Immature natural killer cell (primary cell): Measurements from ENCODE around the gene RAB3C. TPM values are rescaled to one million over a fixed set of nuclear protein-coding genes. Genes with fewer than 3 reads are reported as not detected.
"Not testable (repeated sequence)": the region's sequence is repeated elsewhere in the genome, so short reads cannot be mapped to it uniquely, and the experiment has no call there.

Experiments used
- DNase-seq, 3 donors: peaks; one replicate each; pipeline ENCODE4 v3.0.0; 2022; ENCODE audit warnings: mixed read lengths in 1 of 3
- H3K27ac Mint-ChIP-seq, 6 donors: one replicate each; pipeline ENCODE4 v1.8.0; 2020; ENCODE audit warnings: mixed read lengths in 6 of 6, mild to moderate bottlenecking in 5 of 6, inconsistent platforms in 4 of 6, moderate library complexity in 3 of 6
- H3K27me3 Mint-ChIP-seq, 3 donors: one replicate each; pipeline ENCODE4 v1.8.0; 2020 to 2021; ENCODE audit warnings: low read depth in 3 of 3, mild to moderate bottlenecking in 3 of 3, mixed read lengths in 3 of 3, moderate library complexity in 3 of 3, inconsistent platforms in 1 of 3
- H3K36me3 Mint-ChIP-seq, 3 donors: one replicate each; pipeline ENCODE4 v1.8.0; 2020; ENCODE audit warnings: mixed read lengths in 3 of 3, inconsistent platforms in 2 of 3, mild to moderate bottlenecking in 2 of 3
- H3K4me1 Mint-ChIP-seq, 2 donors: one replicate each; pipeline ENCODE4 v1.8.0; 2020; ENCODE audit warnings: inconsistent platforms in 2 of 2, mild to moderate bottlenecking in 2 of 2, mixed read lengths in 2 of 2, moderate library complexity in 1 of 2
- H3K4me3 Mint-ChIP-seq, 5 donors: one replicate each; pipeline ENCODE4 v1.8.0; 2020; ENCODE audit warnings: mild to moderate bottlenecking in 5 of 5, mixed read lengths in 5 of 5, inconsistent platforms in 3 of 5, moderate library complexity in 3 of 5
- H3K9me3 Mint-ChIP-seq, 6 donors: one replicate each; pipeline ENCODE4 v1.8.0; 2020; ENCODE audit warnings: mild to moderate bottlenecking in 6 of 6, mixed read lengths in 6 of 6, inconsistent platforms in 4 of 6, moderate library complexity in 3 of 6
- polyA plus RNA-seq, 3 donors: library from polyadenylated mRNA; unstranded; fragments of 300-500 nt; fragmentation: Illumina TruSeq; gene quantifications; one replicate each; pipeline ENCODE4 v1.2.3, GENCODE V29; 2021

The RAB3C gene
- polyA plus RNA-seq, 3 donors from 2014 or later, result not detected

DNA sequence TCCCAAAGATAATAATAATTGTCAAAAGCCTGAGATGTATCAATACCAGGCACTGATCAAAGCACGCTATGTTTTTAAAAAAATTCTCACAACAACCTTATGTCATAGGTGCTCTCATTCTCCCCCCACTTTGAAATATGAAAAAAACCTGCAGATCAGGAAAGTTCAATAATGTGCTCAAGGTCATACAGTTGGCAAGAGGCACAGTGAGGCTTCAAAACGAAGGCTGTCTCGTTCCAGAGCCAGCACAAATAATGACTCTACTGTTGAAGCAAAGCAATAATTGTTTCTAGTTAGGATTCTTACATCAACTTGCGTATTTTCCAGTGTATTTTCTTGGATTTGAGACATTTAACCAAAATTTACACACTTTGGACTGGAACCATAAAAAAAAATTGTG, 88.3 kb downstream of the RAB3C start:
- no peak overlapping the region for H3K27ac Mint-ChIP-seq

DNA sequence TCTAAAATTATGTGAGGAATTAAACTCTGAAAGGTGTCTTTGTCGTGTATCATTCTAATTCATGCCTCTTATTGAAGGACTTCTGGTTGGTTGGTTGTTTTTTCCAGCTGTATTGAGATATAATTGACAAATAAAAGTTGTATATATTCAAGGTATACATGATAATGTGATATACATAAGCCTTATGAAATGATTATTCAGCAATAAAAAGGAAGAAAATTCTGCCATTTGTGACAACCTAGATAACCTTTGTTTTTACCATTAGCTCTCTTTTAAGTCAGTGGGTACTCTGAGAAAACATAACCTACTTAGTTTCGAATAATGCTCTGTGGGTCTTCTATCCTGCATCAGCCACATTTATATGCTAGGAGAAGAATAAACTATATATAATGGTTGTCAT, 89.6 kb downstream of the RAB3C start:
- Mint-ChIP-seq H3K27ac (no peak overlapping the region), H3K9me3 (peaks cover 0 to 6% (median under 1%) of the 10 kb centered on the region in 6 donors), H3K36me3 (no peaks in the 10 kb centered on the region), H3K4me1 (no peaks in the 10 kb centered on the region), H3K4me3 (no peak overlapping the region), H3K27me3 (no peaks in the 10 kb centered on the region)
- DNase-seq, result no peak

More for the DNA sequence above, 88.3 kb downstream of the RAB3C start:
- H3K9me3 Mint-ChIP-seq, result peaks cover 0 to 6% (median 0%) of the 10 kb centered on the region in 6 donors
- no peak overlapping the region for H3K4me3 Mint-ChIP-seq
- DNase-seq, result no peak
- no peaks in the 10 kb centered on the region for H3K4me1 Mint-ChIP-seq
- H3K27me3 Mint-ChIP-seq, result no peaks in the 10 kb centered on the region
- H3K36me3 Mint-ChIP-seq, result no peaks in the 10 kb centered on the region

DNA sequence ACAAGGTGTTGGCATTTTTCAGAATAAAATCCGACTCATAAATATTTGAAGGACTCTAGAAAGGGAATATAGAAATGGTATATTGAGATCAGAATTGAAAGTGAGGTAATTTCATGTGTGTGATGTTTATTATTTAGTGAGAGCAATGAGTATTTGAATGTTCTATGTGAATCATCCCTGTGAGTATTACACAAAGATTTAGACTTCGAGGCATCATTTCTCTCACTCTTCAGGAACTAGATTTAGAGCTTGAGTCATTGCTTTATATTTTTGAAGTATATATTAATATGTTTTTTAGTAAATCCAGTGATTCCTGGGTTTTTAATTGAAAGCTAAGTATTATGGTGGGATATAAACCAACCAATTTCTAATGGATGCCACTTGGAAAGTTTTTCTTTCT, 91.2 kb downstream of the RAB3C start:
- H3K4me1 Mint-ChIP-seq, result no peaks in the 10 kb centered on the region
- no peak for DNase-seq
- H3K36me3 Mint-ChIP-seq, result no peaks in the 10 kb centered on the region
- H3K27ac Mint-ChIP-seq, result no peak overlapping the region
- no peaks in the 10 kb centered on the region for H3K27me3 Mint-ChIP-seq
- H3K4me3 Mint-ChIP-seq, result no peak overlapping the region
- H3K9me3 Mint-ChIP-seq, result peaks cover 0 to 6% (median 5%) of the 10 kb centered on the region in 6 donors

DNA sequence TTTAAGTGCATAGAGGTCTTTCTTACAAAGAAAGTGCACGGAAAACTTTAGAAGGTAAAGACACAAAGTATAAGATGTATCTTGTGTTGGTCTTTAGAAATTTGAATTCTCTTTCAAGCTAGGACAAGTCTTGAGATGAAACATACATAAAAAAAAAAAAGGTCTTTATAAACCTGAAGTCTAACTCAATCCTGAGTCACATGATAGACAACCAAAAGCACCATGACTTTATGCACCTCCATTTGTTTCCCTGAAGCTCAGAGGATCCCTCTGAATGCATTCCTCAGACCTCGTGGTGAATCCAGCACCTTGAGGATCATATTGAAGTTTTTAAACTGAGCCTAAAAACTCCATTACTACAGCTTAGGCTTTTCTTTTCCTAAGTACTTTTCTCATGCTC, 91.8 kb downstream of the RAB3C start:
- Mint-ChIP-seq H3K27ac (no peak overlapping the region), H3K9me3 (peaks cover 0 to 6% (median 5%) of the 10 kb centered on the region in 6 donors), H3K27me3 (no peaks in the 10 kb centered on the region), H3K4me1 (no peaks in the 10 kb centered on the region), H3K4me3 (no peak overlapping the region), H3K36me3 (no peaks in the 10 kb centered on the region)
- DNase-seq, result no peak

DNA sequence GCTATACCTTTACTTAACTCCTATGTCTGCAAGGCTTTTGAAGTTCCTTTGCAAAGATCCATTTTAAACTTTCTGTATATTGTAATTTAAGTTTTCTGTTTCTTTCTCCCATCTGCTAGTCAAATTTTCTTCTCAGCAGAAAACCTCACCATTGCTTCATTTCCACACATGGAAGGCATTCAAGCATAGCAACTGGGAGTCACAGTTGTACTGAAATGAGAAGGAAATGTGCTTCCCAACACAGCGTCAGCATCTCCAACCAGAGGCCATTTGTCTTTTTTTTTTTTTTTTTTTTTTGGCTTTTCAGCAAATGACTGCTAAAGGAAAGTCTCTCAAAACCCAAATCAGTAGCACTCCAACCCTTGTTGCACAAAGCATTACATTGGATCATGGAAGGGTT, 92.5 kb downstream of the RAB3C start:
- H3K27ac Mint-ChIP-seq, result no peak overlapping the region
- H3K9me3 Mint-ChIP-seq, result peaks cover 0 to 5% (median 4%) of the 10 kb centered on the region in 6 donors
- H3K4me3 Mint-ChIP-seq, result no peak overlapping the region
- no peaks in the 10 kb centered on the region for H3K36me3 Mint-ChIP-seq
- H3K4me1 Mint-ChIP-seq, result no peaks in the 10 kb centered on the region
- H3K27me3 Mint-ChIP-seq, result no peaks in the 10 kb centered on the region
- DNase-seq, result no peak

DNA sequence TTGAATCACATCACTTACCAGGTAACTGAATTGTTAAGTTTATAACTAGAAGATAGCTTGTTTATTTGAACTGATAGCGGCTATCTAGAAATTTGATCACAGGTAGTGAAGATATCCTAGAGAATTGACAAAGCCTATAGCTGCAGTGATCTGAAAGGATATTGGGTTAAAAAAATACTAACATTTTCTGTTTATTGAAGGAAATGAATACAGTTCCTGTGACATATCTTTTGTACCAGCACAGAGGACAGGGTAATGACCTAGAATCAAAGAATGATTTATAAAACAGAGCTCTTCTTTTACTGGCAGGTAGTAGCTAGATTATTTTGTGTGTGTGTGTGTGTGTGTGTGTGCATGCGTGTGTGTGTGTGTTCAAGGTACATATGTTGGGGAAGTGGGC, 94.8 kb downstream of the RAB3C start:
- Mint-ChIP-seq H3K27ac (no peak overlapping the region), H3K27me3 (peaks cover 0 to 2% (median 0%) of the 10 kb centered on the region in 3 donors), H3K9me3 (peaks cover 0 to 5% (median 0%) of the 10 kb centered on the region in 6 donors), H3K4me1 (no peaks in the 10 kb centered on the region), H3K36me3 (no peaks in the 10 kb centered on the region), H3K4me3 (no peak overlapping the region)
- no peak for DNase-seq

DNA sequence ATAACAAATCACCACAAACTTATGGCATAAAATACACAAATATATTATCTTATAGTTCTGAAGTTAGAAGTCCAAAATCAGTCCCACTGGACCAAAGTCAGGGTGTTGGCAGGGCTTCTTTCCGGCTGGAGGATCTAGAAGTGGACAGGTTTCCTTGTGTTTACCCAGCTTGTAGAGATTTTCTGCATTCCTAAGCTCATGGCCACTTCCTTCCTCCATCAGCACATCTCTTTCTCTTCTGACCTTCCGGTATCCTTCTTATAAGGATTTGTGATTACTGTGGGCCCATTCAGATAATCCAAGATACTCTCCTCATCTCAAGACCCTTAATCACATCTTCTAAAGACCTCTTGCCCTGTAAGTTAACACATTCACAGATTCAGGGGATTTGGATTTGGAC, 97.6 kb downstream of the RAB3C start:
- H3K4me1 Mint-ChIP-seq, result no peaks in the 10 kb centered on the region
- no peak for DNase-seq

DNA sequence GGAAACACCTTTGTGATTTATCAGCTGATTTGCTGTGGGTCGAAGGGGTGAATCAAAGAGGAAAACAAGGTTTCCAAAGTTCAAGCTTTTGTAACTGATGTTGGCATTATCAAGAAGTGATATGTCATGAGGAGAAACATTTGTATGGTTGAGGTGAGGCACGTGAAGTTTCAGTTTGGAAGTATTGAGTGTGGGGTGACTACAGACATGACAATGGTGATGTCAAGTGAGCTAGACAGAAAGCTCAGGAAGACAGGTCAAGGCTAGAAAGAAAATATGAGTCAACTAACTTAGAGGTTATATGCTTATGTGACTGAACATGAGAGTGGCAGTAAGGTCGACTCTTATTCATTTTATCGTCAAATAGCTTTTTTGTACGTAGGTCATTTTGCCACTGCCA, 99.1 kb downstream of the RAB3C start:
- H3K4me1 Mint-ChIP-seq, result no peaks in the 10 kb centered on the region
- H3K4me3 Mint-ChIP-seq, result no peak overlapping the region
- no peaks in the 10 kb centered on the region for H3K36me3 Mint-ChIP-seq
- no peak overlapping the region for H3K27ac Mint-ChIP-seq
- DNase-seq, result no peak
- H3K27me3 Mint-ChIP-seq, result peaks cover 1 to 2% (median 2%) of the 10 kb centered on the region in 3 donors
- H3K9me3 Mint-ChIP-seq, result peaks cover 0 to 5% (median 2%) of the 10 kb centered on the region in 6 donors

More for the DNA sequence above, 97.6 kb downstream of the RAB3C start:
- H3K36me3 Mint-ChIP-seq, result no peaks in the 10 kb centered on the region
- H3K9me3 Mint-ChIP-seq, result peaks cover 0 to 5% (median 2%) of the 10 kb centered on the region in 6 donors
- no peak overlapping the region for H3K4me3 Mint-ChIP-seq
- peaks cover 0 to 2% (median 1%) of the 10 kb centered on the region in 3 donors for H3K27me3 Mint-ChIP-seq
- no peak overlapping the region for H3K27ac Mint-ChIP-seq

DNA sequence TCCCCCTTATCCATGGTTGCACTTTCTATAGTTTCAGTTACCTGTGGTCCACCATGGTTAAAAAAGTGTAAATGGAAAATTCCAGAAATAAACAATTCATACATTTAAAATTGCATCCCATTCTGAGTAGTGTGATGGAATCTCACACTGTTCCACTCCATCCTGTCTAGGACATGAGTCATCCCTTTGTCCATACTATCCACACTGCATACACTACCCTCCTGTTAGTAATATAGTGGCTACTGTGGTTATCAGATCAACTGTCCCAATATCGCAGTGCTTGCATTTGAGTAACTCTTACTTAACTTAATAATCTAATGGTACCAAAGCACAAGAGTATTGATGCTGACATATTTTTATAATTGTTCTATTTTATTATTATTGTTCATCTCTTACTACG, 100.7 kb downstream of the RAB3C start:
- Mint-ChIP-seq H3K9me3 (peaks cover 0 to 5% (median 0%) of the 10 kb centered on the region in 6 donors), H3K27ac (no peak overlapping the region), H3K4me3 (no peak overlapping the region), H3K27me3 (peaks cover 1 to 2% (median 2%) of the 10 kb centered on the region in 3 donors), H3K4me1 (no peaks in the 10 kb centered on the region), H3K36me3 (no peaks in the 10 kb centered on the region)
- DNase-seq, result no peak

DNA sequence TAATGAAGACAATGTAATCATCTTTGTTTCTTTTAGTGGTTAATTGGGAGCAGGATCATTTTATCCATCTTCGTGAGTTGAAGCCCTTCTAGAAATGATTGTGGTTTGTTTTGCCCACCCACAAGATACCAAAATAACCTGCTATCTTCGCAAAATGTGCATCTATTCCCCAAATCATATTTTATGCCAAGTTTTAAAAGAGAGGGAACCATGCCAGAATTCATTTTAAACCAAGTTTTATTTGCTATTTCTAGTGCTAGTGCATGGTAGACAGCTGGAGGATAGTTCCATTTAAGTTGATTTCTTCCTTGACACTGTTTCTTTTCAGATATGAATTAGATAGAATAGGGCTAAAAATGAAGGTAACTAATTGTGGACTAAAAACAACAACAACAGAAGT, 104.2 kb downstream of the RAB3C start:
- no peak overlapping the region for H3K4me3 Mint-ChIP-seq
- no peaks in the 10 kb centered on the region for H3K4me1 Mint-ChIP-seq
- no peak for DNase-seq
- peaks cover 0 to 5% (median 0%) of the 10 kb centered on the region in 6 donors for H3K9me3 Mint-ChIP-seq
- peaks cover under 1 to 2% (median 1%) of the 10 kb centered on the region in 3 donors for H3K27me3 Mint-ChIP-seq
- no peak overlapping the region for H3K27ac Mint-ChIP-seq
- no peaks in the 10 kb centered on the region for H3K36me3 Mint-ChIP-seq

DNA sequence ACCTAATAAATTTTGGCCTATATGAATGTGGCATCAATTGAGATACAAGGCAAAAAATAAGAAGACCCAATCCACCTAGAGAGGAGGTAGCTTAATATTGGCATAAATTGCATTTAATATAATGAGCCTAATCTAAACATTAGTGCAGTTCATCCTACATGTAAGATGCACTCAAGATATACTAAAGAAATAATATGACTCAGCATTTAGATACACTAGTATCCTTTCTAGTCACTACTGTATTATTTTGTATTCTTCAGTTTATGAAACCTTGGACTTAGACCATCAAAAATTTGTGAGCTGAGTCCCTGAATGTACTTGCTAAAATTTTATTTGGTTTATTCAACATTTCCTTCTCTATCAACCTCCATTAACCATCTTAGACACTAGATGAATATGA, 104.7 kb downstream of the RAB3C start:
- Mint-ChIP-seq H3K9me3 (peaks cover 0 to 5% (median 0%) of the 10 kb centered on the region in 6 donors), H3K36me3 (no peaks in the 10 kb centered on the region), H3K4me1 (no peaks in the 10 kb centered on the region), H3K4me3 (no peak overlapping the region), H3K27ac (no peak overlapping the region), H3K27me3 (peaks cover 0 to 2% (median 1%) of the 10 kb centered on the region in 3 donors)
- no peak for DNase-seq

DNA sequence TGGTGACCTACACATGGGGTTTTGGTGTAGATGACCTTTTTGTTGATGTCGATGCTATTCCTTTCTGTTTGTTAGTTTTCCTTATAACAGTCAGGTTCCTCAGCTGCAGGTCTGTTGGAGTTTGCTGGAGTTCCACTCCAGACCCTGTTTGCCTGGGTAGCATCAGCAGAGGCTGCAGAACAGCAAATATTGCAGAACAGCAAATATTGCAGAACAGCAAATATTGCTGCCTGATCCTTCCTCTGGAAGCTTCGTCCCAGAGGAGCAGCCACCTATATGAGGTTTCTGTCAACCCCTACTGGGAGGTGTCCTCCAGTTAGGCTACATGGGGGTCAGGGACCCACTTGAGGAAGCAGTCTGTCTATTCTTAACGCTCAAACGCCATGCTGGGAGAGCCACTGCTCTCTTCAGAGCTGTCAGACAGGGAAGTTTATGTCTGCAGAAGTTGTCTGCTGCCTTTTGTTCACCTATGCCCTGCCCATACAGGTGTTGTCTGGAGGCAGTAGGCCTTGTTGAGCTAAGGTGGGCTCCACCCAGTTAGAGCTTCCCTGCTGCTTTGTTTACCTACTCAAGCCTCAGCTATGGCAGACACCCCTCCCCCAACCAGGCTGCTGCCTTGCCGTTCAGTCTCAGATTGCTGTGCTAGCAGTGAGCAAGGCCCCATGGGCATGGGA, 116.3 kb downstream of the RAB3C start:
- not testable (repeated sequence) for H3K27ac Mint-ChIP-seq, H3K4me1 Mint-ChIP-seq, H3K27me3 Mint-ChIP-seq, H3K4me3 Mint-ChIP-seq, DNase-seq
- Mint-ChIP-seq H3K9me3 (peaks cover 5 to 35% (median 21%) of the 10 kb centered on the region in 6 donors), H3K36me3 (peaks cover 0 to 11% (median 4%) of the 10 kb centered on the region in 3 donors)

DNA sequence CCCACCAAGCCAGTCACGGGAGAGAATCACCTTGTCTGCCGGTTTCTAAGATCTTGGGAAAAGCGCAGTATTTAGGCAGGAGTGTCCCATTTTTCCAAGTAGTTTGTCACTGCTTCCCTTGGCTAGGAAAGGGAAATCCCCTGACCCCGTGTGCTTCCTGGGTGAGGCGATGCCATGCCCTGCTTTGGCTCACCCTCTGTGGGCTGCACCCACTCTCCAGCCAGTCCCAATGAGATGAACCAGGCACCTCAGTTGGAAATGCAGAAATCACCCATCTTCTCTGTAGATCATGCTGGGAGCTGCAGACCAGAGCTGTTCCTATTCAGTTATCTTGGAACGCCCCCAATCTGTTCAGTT, 116.9 kb downstream of the RAB3C start:
- no peaks in the 10 kb centered on the region for H3K4me1 Mint-ChIP-seq
- peaks cover 0 to 4% (median 2%) of the 10 kb centered on the region in 3 donors for H3K27me3 Mint-ChIP-seq
- no peak for DNase-seq
- H3K4me3 Mint-ChIP-seq, result no peak overlapping the region
- H3K9me3 Mint-ChIP-seq, result peaks cover 5 to 35% (median 21%) of the 10 kb centered on the region in 6 donors
- peaks cover 0 to 11% (median 4%) of the 10 kb centered on the region in 3 donors for H3K36me3 Mint-ChIP-seq
- H3K27ac Mint-ChIP-seq, result no peak overlapping the region

DNA sequence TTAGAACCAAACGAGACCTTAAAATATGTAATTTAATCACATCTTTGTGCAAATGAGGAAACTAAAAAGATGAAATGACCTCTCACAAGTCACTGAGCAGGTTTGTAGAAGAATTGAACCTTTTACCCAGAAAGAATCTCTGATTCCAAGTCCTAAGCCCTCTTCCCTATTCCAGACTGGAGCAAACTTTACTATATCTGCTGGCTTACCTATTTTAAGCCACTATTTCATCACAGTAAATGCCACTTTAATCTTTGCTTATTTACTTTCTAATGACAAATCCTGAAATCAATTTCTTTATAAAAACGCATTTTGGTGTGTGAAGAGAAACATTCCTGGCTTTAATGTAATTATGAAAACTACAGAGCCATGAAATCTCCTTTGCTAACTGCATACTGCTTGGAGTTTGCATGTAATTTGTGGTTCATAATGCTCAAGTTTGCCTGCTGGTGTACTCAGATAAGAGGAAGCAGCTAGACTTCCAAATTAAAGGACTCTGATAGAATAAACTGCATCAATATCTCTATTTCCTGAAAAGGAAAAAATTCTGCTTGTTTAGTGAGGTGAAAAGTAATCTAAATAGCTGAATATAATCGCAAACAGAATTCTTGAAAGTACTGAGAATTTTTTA, 121.2 kb downstream of the RAB3C start:
- no peak for DNase-seq
- peaks cover 0 to 6% (median 3%) of the 10 kb centered on the region in 6 donors for H3K9me3 Mint-ChIP-seq
- no peak overlapping the region for H3K27ac Mint-ChIP-seq
- peaks cover 0 to 4% (median 0%) of the 10 kb centered on the region in 3 donors for H3K36me3 Mint-ChIP-seq
- peaks cover 0 to 2% (median 0%) of the 10 kb centered on the region in 3 donors for H3K27me3 Mint-ChIP-seq
- no peaks in the 10 kb centered on the region for H3K4me1 Mint-ChIP-seq
- H3K4me3 Mint-ChIP-seq, result no peak overlapping the region
